Ecto neural progenitor cell (in vitro differentiated cells): ENCODE data around the gene PRPS1.
"Not testable (repeated sequence)": the region's sequence is repeated elsewhere in the genome, so short reads cannot be mapped to it uniquely, and the experiment has no call there.

Experiments used
- DNase-seq: peaks from one replicate; pipeline ENCODE4 v3.0.0-alpha.2; 2018; ENCODE audit warnings: low spot score

PRPS1 gene

DNA sequence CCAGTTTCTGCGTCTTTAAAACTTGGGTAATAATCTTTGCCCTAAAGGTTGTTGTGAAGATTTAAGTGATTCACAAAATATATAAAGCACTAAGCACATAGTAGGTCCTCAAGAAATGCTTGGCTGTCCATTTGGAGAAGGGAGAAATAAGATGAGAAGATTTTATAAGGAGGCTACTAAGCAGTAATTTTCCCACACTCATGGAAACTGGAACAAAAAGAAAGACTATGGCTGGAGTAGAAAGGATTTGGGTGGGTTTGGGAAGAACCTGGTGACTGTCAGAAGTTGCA, 47.0 kb downstream of the PRPS1 start:
- no peak for DNase-seq

DNA sequence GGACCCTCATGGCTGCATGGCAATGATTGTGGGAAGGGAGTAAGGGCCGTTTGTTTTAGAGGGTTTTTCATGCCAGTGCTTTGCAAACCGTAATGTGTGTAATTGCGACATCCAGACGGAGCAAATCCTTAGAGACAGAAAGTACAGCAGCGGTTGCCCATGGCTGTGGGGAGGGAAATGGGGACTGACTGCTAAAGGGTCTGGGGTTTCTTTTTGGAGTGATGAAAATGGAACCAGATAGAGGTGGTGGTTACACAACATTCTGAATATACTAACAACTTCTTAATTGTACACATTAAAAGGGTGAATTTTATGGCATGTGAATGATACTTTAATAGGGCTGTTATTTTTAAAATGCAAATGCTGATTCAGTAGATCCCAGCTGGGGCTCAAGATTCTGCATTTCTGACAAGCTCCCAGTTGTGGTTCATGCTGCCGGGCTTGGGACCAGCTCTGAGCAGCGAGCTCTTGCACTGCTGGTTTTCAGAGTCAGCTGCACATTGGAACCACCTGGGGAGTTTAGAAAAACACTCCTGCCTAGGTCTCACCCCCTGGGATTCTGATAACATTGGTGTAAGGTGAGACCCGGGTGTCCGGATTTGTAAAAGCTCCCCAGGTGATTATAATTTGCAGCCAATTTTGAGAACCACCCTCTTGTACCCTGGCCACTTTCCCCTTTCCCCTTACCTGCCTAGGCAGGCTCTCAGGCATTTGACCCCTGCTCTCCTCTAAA, 47.7 kb downstream of the PRPS1 start:
- DNase-seq = no peak

DNA sequence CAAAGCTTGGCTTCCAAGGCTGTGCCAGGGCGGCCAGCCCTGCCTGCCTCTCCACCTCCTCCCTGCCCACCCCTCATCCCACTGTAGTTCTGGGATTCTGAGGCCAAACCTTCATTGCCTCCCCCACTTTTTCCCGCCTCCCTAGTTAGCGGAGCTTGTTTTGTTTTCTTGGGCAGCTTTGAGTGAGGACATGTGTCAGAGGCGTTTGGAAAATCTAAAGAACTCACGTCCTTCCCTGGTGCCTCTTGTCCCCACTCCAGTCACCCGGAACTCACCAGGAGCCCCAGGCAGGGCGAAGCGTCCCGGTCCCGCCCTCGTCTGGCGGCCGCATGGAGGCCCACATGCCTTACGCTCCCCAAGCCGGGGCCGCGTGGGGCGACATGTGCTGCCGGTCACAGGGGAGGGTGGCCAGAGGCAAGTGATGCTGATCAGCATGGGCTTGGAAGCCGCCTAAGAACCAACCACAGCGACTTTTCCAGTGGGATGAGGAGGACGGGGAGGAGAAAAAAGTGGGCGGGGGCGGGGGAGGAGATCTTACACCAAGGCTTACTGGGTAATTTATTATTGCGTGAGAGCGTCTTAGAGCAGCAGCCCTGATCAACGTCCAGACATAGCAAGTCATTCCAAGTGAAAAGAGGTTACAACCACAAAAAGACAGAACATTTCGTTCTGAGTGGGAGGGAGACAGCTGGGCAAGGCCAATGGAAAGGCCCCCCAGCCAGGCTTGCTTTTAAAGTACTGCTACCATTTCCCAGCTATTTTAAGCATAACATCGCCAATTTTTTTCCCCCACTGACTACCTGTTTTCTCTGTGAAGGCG, 48.5 kb downstream of the PRPS1 start:
- peak; percentile 60 for DNase-seq

DNA sequence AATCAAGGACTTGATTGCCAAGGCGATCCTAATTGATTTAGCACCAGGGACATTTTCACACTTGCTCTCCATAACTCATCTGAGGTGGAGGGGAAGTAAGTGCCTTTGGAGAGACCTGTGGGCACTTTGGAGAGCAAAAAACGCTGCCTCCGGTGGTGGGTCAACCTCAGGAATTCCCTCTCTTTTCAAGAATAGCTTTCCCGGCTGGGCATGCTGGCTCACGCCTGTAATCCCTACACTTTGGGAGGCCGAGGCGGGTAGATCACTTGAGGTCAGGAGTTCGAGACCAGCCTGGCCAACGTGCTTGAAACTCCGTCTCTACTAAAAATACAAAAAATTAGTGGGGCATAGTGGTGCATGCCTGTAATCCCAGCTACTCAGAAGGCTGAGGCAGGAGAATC, 49.2 kb downstream of the PRPS1 start:
- no peak for DNase-seq

DNA sequence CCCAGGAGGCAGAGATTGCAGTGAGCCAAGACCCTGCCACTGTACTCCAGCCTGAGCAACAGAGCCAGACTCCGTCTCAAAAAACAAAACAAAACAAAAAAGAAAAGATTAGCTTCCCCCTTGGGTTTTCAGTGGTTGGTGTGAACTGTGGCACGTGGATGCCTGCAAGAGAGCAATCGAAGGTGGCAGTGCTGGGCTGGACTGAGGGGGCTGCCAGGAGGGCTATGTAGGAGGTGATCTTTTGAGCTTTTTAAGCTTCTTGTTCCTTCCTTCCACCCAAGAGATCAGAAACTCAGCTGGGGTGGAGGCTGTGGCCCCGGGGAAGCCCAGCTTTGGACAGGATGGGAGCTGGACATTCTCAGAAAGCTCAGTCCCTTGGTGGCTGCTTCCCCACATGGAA, 49.6 kb downstream of the PRPS1 start:
- no peak for DNase-seq

DNA sequence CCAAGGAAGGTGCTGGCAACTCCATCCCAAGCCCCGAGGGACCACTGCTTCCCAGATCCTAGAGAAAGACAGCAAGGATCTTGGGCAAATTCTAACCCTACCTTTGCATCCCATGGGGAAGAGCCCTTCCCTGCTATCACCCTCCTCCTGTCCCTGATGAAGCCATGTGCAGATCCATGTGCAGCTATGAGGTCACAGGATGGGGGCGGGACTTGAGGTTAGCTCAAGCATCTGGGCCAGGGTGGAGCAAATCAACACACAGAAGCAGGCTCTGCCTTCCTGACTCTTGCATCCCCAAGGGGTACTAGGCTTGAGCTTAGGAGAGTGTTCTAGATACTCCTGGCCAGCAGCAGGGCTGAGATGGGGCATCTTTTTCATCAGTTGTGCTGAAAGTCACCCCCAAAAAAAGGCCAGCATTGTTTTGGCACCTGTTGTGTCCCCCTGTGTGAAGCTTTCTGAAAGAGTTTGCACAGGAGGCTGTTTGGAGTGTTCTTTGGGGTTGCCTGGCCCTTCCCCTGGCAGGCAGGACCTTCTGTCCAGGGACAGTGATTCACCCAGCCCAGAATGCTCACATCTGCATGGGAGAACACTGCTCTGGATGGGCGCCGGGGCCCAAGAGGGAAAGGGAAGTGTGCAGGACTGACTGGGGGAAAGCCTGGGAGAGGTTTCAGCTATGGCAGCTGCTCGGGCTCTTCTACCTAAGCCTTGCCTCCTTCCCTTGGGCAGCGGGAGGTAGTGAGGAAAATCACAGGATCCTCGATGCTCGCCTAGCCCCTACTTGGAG, 50.8 kb downstream of the PRPS1 start:
- no peak for DNase-seq

DNA sequence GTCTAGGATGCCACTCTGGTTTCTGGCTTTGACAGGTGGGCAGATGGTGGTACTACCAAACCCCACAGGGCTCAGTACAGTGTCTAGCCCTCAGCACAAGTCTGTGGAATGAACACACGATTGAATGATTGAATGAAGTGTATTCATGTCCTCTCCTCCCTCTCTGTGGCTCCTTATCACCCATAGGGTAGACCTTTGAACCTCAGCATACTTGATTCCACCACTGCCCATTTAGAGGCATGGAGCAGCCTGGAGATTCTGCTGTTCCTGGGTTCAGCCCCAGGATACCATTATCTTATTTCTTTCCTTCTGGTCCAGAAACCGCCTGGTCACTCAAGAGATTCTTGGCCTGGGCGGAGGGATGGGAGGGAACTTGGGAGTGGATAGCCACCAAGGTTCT, 53.9 kb downstream of the PRPS1 start:
- DNase-seq = no peak

DNA sequence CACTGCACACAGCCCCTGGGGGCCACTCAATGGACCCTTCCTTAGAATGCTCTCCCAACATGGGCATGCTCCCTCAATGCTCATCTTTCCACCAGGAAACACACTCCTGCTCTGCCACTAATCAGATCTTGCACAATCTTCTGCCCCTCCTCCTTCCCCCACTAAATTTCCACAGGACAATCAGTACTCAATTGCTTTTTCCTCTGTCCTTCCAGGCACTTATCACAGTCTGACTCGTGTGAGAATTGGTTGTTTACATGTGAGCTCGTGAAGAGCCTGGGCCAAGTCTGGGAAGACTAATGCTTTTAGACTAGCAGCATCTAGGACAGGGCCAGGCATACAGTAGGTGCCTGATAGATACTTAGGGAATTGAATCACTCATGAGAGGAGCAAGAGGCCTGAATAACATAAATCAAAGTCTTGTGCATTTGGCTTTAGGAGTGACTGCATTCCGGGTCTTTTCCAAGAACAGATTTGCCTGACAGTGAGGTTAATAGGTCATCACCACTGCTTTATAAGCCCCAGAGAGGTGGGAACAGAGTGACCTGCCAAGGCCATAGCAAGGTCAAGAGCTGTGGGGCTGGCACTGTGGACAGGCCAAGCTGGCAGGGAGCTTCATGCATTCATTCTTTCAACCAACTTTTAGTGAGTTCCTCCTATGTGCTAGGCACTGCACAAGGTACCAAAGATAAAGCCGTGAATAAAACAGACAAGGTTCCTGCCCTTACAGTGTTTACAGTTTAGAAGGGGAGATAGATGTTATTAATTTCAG, 55.0 kb downstream of the PRPS1 start:
- DNase-seq = no peak

DNA sequence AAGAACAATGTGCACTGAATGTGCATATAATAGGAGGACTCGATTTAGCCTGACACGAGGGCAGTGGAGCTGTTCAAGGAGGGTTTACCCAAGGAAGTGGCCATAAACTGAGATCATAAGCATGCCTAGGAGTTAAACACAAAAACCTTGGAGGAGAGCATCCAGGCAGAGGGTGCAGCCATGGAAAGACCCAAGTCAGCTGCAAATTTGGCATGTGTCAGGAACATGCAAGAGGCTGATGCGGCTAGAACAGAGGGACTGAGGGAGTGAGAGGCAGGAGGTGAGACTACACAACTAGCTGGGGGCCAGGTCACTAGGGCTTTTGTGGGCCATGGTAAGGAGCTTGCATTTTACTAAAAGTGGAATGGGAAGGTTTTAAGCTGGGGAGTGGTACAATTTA, 55.6 kb downstream of the PRPS1 start:
- no peak for DNase-seq

DNA sequence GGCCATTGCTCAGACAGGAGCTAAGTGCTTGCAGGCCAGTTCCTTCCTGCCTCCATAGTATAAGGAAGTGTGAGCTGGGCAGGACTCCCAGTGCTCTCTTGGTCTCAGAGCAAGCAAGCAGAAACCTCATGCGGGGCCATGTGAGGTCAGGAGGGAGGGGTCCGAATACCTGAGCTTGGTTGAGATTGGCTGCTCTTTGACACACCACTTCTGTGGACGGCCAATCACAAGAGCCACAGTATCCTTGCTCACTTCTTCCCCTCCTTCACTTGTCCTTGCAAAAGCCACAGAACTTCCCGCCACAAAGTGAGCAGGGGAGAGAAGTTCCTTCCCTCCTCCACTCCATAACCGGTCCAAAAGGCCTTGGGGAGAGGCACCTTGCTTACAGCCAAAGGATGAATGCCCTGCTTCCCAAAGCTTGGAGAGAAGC, 56.7 kb downstream of the PRPS1 start:
- no peak for DNase-seq

DNA sequence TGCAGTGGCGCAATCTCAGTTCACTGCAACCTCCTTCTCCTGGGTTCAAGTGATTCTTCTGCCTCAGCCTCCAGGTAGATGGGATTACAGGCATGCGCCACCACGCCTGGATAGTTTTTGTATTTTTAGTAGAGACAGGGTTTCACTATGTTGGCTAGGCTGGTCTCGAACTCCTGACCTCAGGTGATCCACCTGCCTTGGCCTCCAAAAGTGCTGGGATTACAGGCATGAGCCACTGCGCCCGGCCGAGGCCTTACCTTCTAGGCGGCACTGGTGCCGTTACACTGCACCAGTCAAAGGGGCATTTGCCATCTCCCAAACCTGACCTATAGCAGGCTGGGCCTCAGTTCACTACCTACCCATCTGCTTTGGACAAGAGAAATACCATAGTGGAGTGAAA, 57.3 kb downstream of the PRPS1 start:
- not testable (repeated sequence) for DNase-seq

DNA sequence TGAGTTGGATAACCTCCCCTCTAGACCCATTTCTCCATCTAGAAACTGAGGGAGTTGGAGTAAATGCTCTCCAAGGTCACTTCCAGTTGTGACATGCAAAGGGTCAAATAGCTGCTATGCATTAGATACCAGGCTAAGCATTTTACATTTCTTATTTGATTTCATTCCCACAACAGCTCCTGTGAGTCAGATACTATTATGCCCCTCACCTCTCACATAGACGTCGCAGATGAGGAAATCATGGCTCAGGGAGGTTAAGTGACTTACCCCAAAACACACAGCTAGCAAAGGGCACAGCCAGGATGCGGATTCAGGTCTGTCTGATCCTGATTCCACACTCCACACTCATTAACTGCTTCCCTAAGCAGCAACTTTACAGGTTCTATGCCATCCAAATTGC, 57.7 kb downstream of the PRPS1 start:
- DNase-seq = no peak

DNA sequence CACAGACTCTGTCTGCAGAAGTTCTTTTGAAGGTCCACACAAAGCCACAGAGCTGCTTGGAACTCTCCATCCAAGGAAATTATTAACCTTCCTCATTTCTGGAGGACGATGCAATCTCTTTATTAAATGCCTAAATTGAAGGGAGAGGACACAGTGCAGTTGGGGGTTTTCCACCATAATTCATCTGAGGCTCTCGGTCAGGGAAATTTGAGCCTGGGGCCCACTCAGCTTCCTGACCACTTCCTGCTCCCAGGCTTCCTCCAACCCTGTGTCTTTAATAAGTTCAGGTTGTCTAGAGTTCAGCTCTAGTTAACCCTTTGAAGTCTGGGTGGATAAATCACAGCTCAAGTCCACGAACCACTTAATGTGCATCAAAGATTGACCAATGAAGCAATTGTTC, 58.5 kb downstream of the PRPS1 start:
- DNase-seq = no peak

DNA sequence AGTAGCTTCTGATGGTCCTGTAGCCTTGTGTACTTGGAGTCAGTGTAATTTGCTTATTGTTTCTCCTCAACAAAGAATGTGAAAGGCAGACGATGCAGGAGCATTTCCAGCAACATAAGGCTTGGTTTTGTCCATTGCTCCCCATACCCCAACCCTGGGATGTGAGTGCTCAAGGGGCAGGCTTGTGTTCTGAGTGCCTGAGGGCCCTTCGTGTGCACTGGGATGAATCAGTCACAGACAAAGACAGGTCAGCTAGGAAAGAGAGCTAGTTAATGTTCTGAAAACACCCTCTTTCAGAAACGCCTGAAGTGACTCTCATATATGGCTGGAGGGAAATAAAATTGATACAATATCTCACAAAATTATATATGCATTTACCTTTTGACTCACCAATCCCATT, 59.1 kb downstream of the PRPS1 start:
- no peak for DNase-seq

DNA sequence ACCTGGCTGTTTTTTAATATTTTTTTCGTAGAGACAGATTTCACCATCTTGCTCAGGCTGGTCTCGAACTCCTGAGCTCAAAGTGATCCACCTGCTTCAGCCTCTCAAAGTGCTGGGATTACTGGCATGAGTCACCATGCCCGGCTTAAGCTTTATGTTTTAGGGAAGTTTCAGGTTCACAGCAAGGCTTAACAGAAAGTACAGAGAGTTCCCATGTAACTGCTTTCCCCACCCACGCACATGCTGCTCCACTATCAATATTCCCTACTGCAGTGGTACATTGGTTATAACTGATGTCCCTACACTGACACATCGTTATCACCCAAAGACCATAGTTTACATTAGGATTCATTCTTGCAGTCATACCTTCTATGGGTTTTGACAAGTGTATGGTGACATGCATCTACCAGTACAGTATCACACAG, 62.7 kb downstream of the PRPS1 start:
- no peak for DNase-seq

DNA sequence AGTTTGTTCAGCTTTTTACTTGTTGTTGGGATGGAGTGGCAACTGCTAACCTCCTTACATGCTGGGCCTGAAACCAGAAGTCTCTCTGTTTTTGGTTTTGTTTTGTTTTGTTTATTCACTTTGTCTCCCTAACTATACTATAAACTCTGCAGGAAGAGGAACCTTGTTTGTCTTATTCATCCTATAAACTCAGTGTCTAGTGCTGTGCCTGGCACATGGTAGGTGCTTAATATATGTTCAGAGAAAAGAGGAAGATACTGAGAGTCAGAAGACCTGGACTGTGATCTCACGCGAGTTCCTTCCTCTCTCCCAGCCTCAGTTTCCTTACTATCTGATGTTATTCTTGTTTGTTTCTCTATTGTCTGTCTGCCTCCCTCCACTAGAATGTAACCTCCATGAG, 71.3 kb downstream of the PRPS1 start:
- no peak for DNase-seq

DNA sequence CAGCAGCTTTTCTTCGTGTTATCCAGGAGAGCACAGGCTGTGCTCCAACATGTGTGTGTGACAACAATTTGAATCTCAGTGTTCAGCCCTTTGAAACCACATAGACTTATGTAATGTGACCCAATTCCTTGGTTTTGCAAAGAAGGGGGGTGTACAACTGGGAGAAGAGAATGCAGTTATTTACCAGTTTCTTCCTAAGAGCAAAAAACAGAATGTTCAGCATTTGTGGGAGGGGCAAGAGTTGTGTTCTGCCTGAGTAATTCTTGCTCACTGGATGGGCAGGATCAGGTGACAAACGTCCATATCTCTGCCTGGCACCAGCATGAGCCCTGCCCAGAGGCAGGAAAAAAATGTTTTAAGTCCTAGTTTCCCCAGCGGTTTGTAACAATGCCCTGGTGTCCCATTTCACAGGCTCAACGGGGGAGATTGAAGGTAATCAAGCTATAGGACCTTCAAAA, 72.0 kb downstream of the PRPS1 start:
- DNase-seq = no peak
